ENCODE results near the gene E2F6. TPM values are rescaled to one million over a fixed set of nuclear protein-coding genes. Genes with fewer than 3 reads are reported as not detected.

E2F6 gene
- total and polyA plus RNA-seq, 2 donors (not counting 3 experiments of a cell fraction or from before 2014, with no cell fraction given), result 7.9 to 15.7 TPM

GRCh38 chr2:11398750-11399437 lies 67.1 kb downstream of the E2F6 start:
- Histone ChIP-seq H3K4me2 (ENCODE audit: insufficient read depth, low read length) (no peak overlapping the region), H3K4me1 (ENCODE audit: control insufficient read depth, extremely low read depth, insufficient read depth, low read length) (peaks cover under 1% of the 10 kb centered on the region), H2AFZ (ENCODE audit: low read depth, low read length) (no peak overlapping the region), H3K9ac (replicated peaks; ENCODE audit: extremely low read depth, insufficient read depth, low read length) (no peak overlapping the region), H3K4me3 (replicated peaks in 1 of 3; ENCODE audit: insufficient read depth in 1 of 3, low read depth in 1 of 3, low read length in 3 of 3) (no peak overlapping the region), H3K9me1 (replicated peaks; ENCODE audit: control insufficient read depth, extremely low read depth, insufficient read depth, low read length) (no peaks in the 10 kb centered on the region), H3K79me2 (ENCODE audit: control insufficient read depth, insufficient read depth, low read length) (no peaks in the 10 kb centered on the region), H3K27me3 (ENCODE audit: control insufficient read depth in 2 of 2, insufficient read depth in 2 of 2, low read length in 2 of 2) (peaks cover 0 to 5% of the 10 kb centered on the region in 2 experiments), H3K27ac (ENCODE audit: insufficient read depth, low read depth, low read length) (no peak overlapping the region), H4K20me1 (replicated peaks; ENCODE audit: control insufficient read depth, extremely low read depth, insufficient read depth, low read length) (no peaks in the 10 kb centered on the region), H3K36me3 (ENCODE audit: control insufficient read depth in 2 of 2, extremely low read depth in 1 of 2, insufficient read depth in 2 of 2, low read length in 2 of 2) (no peaks in the 10 kb centered on the region), H3K9me3 (replicated peaks; ENCODE audit: control insufficient read depth, insufficient read depth, low read length) (no peaks in the 10 kb centered on the region)
- TF ChIP-seq POLR2A (IDR thresholded peaks at IDR 0.05; ENCODE audit: low read depth, low read length) (no peak), JUN (IDR thresholded peaks at IDR 0.05; ENCODE audit: borderline replicate concordance, insufficient read depth, insufficient read length, low read depth) (no peak)
- CTCF ChIA-PET, result interaction anchor here (1.5 kb wide), 1 partner anchor 13 kb away, joined by 5 read pairs; no protein-coding TSS in a partner anchor
- BruUV-seq (replicated peaks), result no TSS peak
- DNase-seq (ENCODE audit: low read depth, low spot score), result no peak
- intact Hi-C loops (cut with micrococcal nuclease), result no loop called here
- POLR2A ChIA-PET, result no interaction called here
- dilution Hi-C loops (cut with MboI; ENCODE audit: extremely low pct_ligation_motif_present, low sequenced_read_pairs), result no loop called here
- no peak for FAIRE-seq

- Histone ChIP-seq H3K4me3 (replicated peaks in 1 of 3; ENCODE audit: insufficient read depth in 1 of 3, low read depth in 1 of 3, low read length in 3 of 3) (no peak overlapping the region), H3K36me3 (ENCODE audit: control insufficient read depth in 2 of 2, extremely low read depth in 1 of 2, insufficient read depth in 2 of 2, low read length in 2 of 2) (no peaks in the 10 kb centered on the region), H2AFZ (ENCODE audit: low read depth, low read length) (no peak overlapping the region), H3K4me1 (ENCODE audit: control insufficient read depth, extremely low read depth, insufficient read depth, low read length) (no peaks in the 10 kb centered on the region), H3K9ac (replicated peaks; ENCODE audit: extremely low read depth, insufficient read depth, low read length) (no peak overlapping the region), H4K20me1 (replicated peaks; ENCODE audit: control insufficient read depth, extremely low read depth, insufficient read depth, low read length) (no peaks in the 10 kb centered on the region), H3K79me2 (ENCODE audit: control insufficient read depth, insufficient read depth, low read length) (no peaks in the 10 kb centered on the region), H3K9me3 (replicated peaks; ENCODE audit: control insufficient read depth, insufficient read depth, low read length) (no peaks in the 10 kb centered on the region), H3K27me3 (ENCODE audit: control insufficient read depth in 2 of 2, insufficient read depth in 2 of 2, low read length in 2 of 2) (peaks cover 0 to 5% of the 10 kb centered on the region in 2 experiments), H3K9me1 (replicated peaks; ENCODE audit: control insufficient read depth, extremely low read depth, insufficient read depth, low read length) (no peaks in the 10 kb centered on the region), H3K27ac (ENCODE audit: insufficient read depth, low read depth, low read length) (no peak overlapping the region), H3K4me2 (ENCODE audit: insufficient read depth, low read length) (no peak overlapping the region)
- no peak for FAIRE-seq
- intact Hi-C loops (cut with micrococcal nuclease), result no loop called here
- ChIA-PET CTCF (no interaction called here), POLR2A (no interaction called here)
- no TSS peak for BruUV-seq (replicated peaks)
- dilution Hi-C loops (cut with MboI; ENCODE audit: extremely low pct_ligation_motif_present, low sequenced_read_pairs), result no loop called here
- TF ChIP-seq FOS (IDR thresholded peaks at IDR 0.05; ENCODE audit: borderline replicate concordance, insufficient read depth, low read length), result no peak
- no peak for TF ChIP-seq MYC (IDR thresholded peaks at IDR 0.05; ENCODE audit: low read depth, low read length)
- no peak for TF ChIP-seq JUN (IDR thresholded peaks at IDR 0.05; ENCODE audit: borderline replicate concordance, insufficient read depth, insufficient read length, low read depth)
- TF ChIP-seq MAX (IDR thresholded peaks at IDR 0.05; ENCODE audit: insufficient read depth, insufficient read length), result no peak
- no peak for TF ChIP-seq POLR2A (IDR thresholded peaks at IDR 0.05; ENCODE audit: low read depth, low read length)
- TF ChIP-seq GATA2 (IDR thresholded peaks at IDR 0.05; ENCODE audit: insufficient read depth, insufficient read length, low read depth, low read length), result no peak
- TF ChIP-seq POLR2AphosphoS5 (IDR thresholded peaks at IDR 0.05; ENCODE audit: insufficient read depth, low read depth, low read length), result no peak
- no peak for DNase-seq (ENCODE audit: low read depth, low spot score)
Observed at GRCh38 chr2:11397513-11397912, 68.4 kb downstream of the E2F6 start.
